Stimulated activated CD8-positive, alpha-beta memory T cell treated with anti-CD3 and anti-CD28 coated beads, Interleukin-7, amount 100 ng/mL, for 1 hour (primary cell): ENCODE measurements around the gene GSK3B.

Experiments used
- DNase-seq, 2 donors: peaks; one replicate each; pipeline ENCODE4 v3.0.0-alpha.2; 2020; ENCODE audit warnings: low read depth in 2 of 2

Gene GSK3B

DNA sequence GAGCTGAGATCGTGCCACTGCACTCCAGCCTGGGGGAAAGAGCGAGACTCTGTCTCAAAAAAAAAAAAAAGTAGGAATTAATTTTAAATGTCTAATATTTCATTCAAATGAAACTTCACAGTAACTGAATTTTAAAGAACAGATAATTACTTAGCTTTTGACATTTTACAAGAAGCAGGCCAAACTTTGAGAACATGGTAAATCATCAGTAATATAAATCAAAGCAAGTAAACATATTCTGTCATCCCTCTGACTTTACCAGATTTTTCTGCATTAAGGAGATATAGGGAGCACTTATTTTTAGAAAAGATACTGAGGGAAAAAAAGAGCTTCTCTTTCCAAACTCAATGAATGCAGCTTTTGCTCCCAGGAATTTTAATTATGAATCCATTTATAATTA is 275.3 kb downstream of the GSK3B start:
- DNase-seq: no peak

- DNase-seq: no peak
Observed at GRCh38 chr3:119817583-119818363, 276.5 kb downstream of the GSK3B start.

DNA sequence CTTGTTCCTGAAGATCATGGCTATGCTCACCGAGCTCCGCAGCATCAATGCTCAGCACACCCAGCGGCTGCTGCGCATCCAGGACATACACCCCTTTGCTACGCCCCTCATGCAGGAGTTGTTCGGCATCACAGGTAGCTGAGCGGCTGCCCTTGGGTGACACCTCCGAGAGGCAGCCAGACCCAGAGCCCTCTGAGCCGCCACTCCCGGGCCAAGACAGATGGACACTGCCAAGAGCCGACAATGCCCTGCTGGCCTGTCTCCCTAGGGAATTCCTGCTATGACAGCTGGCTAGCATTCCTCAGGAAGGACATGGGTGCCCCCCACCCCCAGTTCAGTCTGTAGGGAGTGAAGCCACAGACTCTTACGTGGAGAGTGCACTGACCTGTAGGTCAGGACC is 277.2 kb downstream of the GSK3B start:
- no peak for DNase-seq

GRCh38 chr3:119815716-119816115 is 278.5 kb downstream of the GSK3B start:
- DNase-seq: no peak

GRCh38 chr3:119812491-119813058 is 281.7 kb downstream of the GSK3B start:
- no peak for DNase-seq

DNA sequence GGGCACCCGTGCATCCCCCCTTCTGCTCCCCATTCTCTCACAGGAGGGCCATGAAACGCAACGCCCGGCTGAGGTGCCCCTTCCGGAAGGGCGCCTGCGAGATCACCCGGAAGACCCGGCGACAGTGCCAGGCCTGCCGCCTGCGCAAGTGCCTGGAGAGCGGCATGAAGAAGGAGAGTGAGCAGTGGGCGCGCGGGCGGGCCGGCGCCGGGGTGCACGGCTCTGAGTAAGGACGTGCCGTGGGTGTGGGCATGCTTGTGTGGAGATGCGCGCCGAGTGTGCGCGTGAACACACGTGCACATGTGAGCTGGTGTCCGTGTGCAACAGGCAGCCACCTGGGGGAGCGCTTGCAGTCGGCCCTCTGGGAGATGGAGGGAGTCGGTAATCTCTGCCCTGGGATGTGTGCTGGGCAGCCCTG is 284.2 kb downstream of the GSK3B start:
- peak; percentile 12 for DNase-seq

DNA sequence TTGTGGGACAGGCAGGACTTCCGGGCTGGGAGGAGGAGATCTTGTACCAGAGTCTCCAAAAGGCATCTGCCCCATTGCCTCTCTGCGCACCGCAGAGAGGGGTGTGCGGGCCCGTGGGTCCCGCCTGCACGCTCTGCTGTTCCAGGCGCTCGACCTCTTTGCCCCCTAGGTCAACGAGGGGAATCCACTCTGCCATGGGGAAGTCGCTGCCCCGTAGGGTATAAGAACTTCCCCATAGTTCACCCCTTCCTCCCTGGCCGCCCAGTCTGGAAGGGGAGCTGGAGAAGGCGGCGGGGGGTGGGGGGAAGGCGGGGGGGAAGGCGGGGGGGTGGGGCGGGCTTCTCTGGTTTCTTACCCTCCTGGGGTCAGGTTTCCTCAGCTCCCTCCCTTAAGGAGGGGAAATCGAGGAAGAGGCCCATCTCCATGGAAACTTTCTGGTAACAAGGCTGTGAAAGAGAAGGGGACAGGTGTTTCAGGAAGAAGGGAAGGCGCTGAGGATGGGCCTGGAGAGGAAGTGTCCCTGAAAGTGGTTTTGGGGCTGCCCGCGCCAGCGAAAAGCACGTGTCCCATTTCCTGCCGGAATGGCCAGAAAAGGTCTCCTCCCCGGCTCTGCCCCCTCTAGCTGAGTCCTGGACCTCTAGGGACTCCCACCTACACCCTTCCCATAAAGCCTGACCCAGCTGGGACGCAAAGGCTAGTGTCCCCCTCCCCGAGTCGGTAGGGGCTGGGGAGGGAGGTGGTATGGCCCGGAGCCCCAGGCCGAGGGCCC is 284.8 kb downstream of the GSK3B start:
- no peak for DNase-seq

- no peak for DNase-seq
Observed at GRCh38 chr3:119808843-119809242, 285.4 kb downstream of the GSK3B start.

DNA sequence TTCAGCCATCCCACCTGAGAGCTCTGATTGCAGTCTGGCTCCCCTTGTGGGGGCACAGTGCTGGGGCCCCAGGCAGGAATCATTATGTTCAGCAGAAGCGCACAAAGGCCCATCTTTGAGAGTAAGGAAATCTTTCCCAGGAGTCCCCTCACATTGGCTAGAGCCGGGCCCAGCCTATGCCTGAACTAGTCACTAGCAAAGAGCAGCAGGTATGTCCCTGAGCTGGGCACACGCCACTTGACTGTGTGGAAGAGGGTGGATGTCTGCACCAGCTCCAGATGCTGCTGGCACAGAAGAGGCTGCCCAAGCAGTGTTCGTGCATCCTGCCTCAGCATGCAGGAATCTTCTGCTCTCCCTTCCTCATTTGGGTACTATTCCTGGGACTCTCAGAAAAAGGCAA is 286.0 kb downstream of the GSK3B start:
- DNase-seq: no peak

- no peak for DNase-seq
Observed at GRCh38 chr3:119800844-119801243, 293.4 kb downstream of the GSK3B start.

DNA sequence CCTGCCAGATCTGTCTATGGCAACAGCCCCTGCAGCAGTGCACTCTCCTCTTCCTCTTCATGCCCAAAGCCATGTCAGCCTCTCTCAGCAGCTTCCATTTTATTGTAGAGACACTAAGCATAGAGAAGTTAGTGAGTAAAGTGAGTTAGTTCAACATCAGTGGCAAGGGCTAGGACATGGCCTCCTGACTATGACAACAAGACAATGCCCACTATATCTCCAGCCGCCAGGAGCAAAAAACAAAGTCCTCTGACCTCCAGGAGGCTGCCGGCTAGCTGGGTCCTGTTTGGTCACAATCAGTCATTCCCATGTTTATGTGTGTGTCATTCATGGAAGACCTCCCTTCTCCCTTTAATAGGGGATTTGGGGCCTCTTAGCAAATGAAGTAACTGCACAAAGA is 297.5 kb downstream of the GSK3B start:
- DNase-seq: no peak

GRCh38 chr3:119796368-119796767 is 297.9 kb downstream of the GSK3B start:
- no peak for DNase-seq

GRCh38 chr3:119795849-119796248 is 298.4 kb downstream of the GSK3B start:
- no peak for DNase-seq

- no peak for DNase-seq
Observed at GRCh38 chr3:119794971-119795612, 299.2 kb downstream of the GSK3B start.

GRCh38 chr3:119794401-119794800 is 299.8 kb downstream of the GSK3B start:
- no peak for DNase-seq

DNA sequence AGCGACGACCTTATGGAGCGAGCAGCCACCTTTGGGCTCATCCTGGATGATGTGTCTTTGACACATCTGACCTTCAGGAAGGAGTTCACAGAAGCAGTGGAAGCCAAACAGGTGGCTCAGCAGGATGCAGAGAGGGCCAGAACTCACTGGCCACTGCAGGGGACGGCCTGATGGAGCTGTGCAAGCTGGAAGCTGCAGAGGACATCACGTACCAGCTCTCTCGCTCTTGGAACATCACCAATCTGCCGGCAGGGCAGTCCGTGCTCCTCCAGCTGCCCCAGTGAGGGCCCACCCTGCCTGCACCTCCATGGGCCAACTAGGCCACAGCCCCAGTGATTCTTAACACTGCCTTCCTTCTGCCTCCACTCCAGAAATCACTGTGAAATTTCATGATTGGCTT is 302.0 kb downstream of the GSK3B start:
- DNase-seq: no peak

GRCh38 chr3:119790369-119790768 is 303.9 kb downstream of the GSK3B start:
- no peak for DNase-seq

DNA sequence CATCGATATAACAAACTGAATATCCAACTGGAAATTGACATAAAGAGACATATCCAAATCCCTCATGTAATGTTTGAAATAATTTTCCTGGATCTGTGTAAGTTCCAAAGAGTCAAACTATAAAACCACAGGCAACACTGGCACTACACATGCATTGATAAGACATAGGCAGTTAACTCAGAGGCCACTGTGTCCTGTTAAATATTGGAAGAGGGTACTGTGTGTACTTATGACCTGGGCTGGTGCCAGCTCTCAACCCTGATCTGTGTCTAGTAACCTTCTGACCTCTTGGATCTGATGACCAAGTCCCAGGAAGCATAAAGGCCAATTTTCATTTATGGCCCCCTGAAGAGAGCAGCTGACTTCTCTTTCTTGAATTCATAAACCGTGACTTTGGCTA is 307.8 kb downstream of the GSK3B start:
- no peak for DNase-seq

- DNase-seq: no peak
Observed at GRCh38 chr3:119783883-119784282, 310.4 kb downstream of the GSK3B start.

DNA sequence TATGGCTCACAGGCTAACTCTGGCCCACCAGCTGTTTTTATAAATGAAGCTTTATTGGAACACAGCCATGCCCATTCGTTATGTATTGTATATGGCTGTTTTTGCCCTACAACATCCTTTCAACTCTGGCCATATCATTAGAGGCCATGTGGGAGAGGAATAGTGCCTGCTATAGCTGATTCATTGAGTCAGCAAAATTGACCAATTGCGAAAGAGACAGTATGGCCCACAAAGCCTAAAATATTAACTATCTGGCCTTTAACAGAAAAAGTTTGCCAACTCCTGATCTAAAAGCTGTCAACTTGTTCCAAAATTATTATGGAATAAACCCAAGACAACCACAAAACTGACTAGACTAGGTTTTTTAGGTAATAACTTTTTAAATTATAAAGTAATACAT is 311.0 kb downstream of the GSK3B start:
- no peak for DNase-seq

GRCh38 chr3:119782460-119782859 is 311.8 kb downstream of the GSK3B start:
- DNase-seq: no peak
